NT2/D1 (cell line): ENCODE results near the gene SNRNP70.
"Not testable (repeated sequence)": the region's sequence is repeated elsewhere in the genome, so short reads cannot be mapped to it uniquely, and the experiment has no call there.

ENCODE experiments used
- DNase-seq: peaks from one replicate; pipeline ENCODE4 v3.0.0-alpha.2; 2011; ENCODE audit warnings: low read depth, low spot score
- H3K27me3 ChIP-seq: 2 replicates; pipeline ENCODE4 v1.6.0; 2011; ENCODE audit warnings: mild to moderate bottlenecking; ENCODE audit not compliant: insufficient read length, insufficient read depth
- H3K36me3 ChIP-seq: 2 replicates; pipeline ENCODE4 v1.6.1; 2011; ENCODE audit warnings: mild to moderate bottlenecking, low read length, mixed read lengths; ENCODE audit not compliant: insufficient read depth, insufficient read length
- H3K4me1 ChIP-seq: 2 replicates; pipeline ENCODE4 v1.5.1; 2011; ENCODE audit not compliant: insufficient read depth, insufficient read length
- H3K4me3 ChIP-seq: 2 replicates; pipeline ENCODE4 v1.5.1; 2011; ENCODE audit warnings: low read depth; ENCODE audit not compliant: insufficient read length
- H3K9ac ChIP-seq: 2 replicates; pipeline ENCODE4 v1.6.0; 2011; ENCODE audit warnings: low read depth; ENCODE audit not compliant: insufficient read length
- H3K9me3 ChIP-seq: 2 replicates; pipeline ENCODE4 v1.5.1; 2011; ENCODE audit warnings: mild to moderate bottlenecking, low read length; ENCODE audit not compliant: insufficient read depth
- SUZ12 ChIP-seq: IDR thresholded peaks from 2 replicates; pipeline ENCODE4 v1.6.1; 2011; ENCODE audit not compliant: insufficient read length, insufficient read depth; ENCODE audit errors: extremely low read depth
- YY1 ChIP-seq: IDR thresholded peaks from 2 replicates; pipeline ENCODE4 v1.6.1; 2011; ENCODE audit not compliant: insufficient read length, insufficient read depth
- ZNF274 ChIP-seq: IDR thresholded peaks from 2 replicates; pipeline ENCODE4 v1.6.1; 2011; ENCODE audit warnings: mild to moderate bottlenecking, low read depth, low read length

SNRNP70 gene

DNA sequence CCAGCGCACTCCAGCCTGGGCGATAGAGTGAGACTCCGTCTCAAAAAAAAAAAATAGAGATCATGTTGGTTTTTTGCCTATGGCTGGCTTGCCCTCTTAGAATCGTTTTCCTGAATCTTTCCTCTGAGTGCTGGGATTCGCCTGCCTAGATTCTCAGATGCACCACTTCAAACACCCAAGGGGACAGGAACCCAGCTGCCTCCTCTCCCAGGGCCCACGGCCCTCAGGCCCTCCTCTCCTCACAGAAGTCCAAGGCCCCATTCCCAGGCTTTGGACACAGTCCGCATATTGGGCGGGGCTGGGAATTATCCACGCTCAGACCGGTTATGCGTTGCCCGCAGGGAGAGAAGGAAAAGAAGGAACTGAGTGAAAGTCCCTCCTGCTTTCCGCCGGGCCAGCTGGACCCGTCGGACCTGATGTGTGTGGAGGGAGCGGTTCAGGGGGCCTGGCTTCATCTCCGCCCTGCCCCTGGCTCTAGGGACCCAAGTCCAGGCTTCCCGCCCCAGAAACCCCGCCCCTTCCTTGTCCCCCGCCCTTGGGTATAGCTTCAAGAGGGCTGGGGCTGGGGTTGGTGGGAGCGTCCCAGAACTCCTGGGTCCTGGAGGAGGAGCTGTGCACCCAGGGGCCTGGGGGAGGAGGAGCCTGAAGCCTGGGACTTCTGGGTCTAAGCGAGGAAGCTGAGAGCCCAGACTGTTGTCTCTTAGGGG lies 39.9 kb downstream of the SNRNP70 start:
- H3K9me3 ChIP-seq, result no peaks in the 10 kb centered on the region
- TF ChIP-seq SUZ12 (no peak), ZNF274 (no peak), YY1 (no peak)
- no peak for DNase-seq
- peaks cover 4% of the 10 kb centered on the region for H3K4me1 ChIP-seq
- H3K4me3 ChIP-seq, result no peak overlapping the region
- H3K36me3 ChIP-seq, result no peaks in the 10 kb centered on the region
- peaks cover 10% of the 10 kb centered on the region for H3K27me3 ChIP-seq
- H3K9ac ChIP-seq, result no peak overlapping the region

DNA sequence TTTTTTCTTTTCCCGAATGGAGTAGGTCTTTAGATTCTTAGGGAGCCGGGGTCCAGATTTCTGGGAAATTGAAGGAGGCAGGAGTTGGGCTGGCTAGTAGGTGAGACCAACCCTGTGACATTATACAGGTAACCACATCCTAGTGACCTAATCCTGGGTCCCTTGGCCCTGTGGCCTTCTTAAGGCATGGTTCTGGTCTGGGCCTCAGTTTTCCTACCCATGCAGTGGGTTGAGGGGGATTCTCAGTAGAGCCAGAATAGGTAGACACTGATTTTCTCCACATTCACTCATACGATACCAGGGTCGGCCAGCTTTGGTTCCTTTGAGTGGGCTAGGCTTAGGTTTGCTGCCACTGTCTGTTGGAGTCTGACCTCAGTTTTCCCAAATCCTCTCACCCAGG lies 41.3 kb downstream of the SNRNP70 start:
- peaks cover 4% of the 10 kb centered on the region for H3K4me1 ChIP-seq
- H3K36me3 ChIP-seq, result no peaks in the 10 kb centered on the region
- no peaks in the 10 kb centered on the region for H3K9me3 ChIP-seq
- no peak overlapping the region for H3K4me3 ChIP-seq
- H3K27me3 ChIP-seq, result no peaks in the 10 kb centered on the region
- TF ChIP-seq ZNF274 (no peak), YY1 (no peak), SUZ12 (no peak)
- H3K9ac ChIP-seq, result no peak overlapping the region
- no peak for DNase-seq

DNA sequence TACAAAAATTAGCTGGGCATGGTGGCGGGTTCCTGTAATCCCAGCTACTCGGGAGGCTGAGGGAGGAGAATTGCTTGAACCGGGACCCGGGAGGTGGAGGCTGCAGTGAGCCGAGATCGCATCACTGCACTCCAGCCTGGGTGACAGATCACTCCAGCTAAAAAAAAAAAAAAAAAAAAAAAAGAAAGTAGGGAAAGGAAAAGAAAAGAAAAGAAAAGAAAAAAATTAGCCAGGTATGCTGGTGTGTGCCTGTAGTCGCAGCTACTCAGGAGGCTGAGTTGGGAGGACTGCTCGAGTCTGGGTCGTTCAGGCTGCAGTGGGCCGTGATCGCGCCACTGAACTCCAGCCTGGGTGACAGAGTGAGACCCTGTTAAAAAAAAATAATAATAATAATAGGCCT lies 42.0 kb downstream of the SNRNP70 start:
- H3K4me1 ChIP-seq, H3K27me3 ChIP-seq, DNase-seq, H3K9ac ChIP-seq, H3K9me3 ChIP-seq, H3K36me3 ChIP-seq: not testable (repeated sequence)
- peak overlapping the region; percentile 41 for H3K4me3 ChIP-seq

DNA sequence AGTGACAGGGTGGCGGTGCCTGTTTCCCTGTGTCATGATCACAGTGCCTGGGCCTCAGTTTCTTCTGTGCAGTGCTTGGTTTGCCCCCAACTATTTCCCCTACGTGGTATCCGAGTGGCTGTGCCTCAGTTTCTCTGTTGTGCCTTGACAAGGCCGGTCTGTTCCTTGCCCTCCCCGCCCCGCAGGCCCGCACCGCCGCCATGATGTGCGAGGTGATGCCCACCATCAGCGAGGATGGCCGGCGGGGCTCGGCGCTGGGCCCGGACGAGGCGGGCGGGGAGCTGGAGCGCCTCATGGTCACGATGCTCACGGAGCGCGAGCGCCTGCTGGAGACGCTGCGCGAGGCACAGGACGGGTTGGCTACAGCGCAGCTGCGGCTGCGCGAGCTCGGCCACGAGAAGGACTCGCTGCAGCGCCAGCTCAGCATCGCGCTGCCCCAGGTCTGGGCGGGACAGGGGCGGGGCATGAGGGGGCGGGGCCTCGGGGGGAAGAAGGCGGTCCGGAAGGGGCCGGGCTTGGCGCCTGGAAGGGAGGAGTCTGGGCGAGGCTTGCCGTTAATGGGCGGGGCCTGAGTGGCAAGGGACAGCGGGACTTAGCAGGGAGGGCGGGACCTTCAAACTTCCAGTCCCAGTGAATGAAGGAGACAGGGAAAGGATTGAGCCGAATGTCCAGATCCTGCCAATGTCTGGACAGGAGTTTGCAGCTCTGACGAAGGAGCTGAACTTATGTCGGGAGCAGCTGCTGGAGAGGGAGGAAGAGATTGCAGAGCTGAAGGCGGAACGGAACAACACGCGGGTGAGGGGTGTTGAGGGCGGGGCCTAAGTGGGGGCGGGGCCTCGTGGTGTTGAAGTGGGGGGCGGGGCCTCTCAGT lies 42.7 kb downstream of the SNRNP70 start:
- H3K36me3 ChIP-seq, result no peaks in the 10 kb centered on the region
- peak overlapping the region; percentile 29 for H3K9ac ChIP-seq
- no peaks in the 10 kb centered on the region for H3K27me3 ChIP-seq
- H3K4me1 ChIP-seq, result peaks cover 4% of the 10 kb centered on the region
- peak; percentile 80 for DNase-seq
- no peaks in the 10 kb centered on the region for H3K9me3 ChIP-seq
- H3K4me3 ChIP-seq, result peak overlapping the region; percentile 49
- no peak for TF ChIP-seq SUZ12
- TF ChIP-seq ZNF274, result no peak
- no peak for TF ChIP-seq YY1

DNA sequence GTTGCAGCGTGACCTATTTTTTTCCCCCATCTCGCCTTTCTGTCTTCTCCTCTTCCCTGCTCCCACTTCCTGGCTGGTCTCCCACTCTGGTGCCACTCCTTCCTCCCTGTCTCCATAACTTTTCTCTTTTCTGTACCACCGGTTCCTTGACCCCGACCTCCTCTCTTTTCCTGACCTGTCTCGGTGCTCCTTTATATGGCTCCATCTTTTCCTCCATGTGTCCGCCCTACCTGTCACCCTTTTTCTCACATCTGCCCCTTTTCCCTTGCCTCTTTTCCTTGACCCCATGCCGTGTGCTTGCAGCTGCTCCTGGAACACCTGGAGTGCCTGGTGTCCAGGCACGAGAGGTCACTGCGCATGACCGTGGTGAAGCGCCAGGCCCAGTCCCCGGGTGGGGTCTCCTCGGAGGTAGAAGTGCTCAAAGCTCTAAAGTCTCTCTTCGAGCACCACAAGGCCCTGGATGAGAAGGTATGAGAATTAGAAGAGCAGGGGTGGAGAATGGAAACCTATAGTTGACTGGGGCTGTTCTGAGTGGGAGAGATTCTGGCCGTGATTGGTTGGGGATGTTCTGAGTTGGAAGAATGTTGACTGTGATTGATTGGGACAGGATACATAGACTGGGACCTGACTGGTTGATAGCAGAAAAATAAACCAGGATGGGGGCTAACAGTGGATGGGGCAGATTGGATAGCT lies 43.4 kb downstream of the SNRNP70 start:
- Histone ChIP-seq H3K4me1 (peaks cover 4% of the 10 kb centered on the region), H3K36me3 (no peaks in the 10 kb centered on the region), H3K9ac (peak overlapping the region; percentile 42), H3K9me3 (no peaks in the 10 kb centered on the region), H3K4me3 (peak overlapping the region; percentile 49), H3K27me3 (no peaks in the 10 kb centered on the region)
- TF ChIP-seq SUZ12 (no peak), ZNF274 (no peak), YY1 (no peak)
- no peak for DNase-seq

DNA sequence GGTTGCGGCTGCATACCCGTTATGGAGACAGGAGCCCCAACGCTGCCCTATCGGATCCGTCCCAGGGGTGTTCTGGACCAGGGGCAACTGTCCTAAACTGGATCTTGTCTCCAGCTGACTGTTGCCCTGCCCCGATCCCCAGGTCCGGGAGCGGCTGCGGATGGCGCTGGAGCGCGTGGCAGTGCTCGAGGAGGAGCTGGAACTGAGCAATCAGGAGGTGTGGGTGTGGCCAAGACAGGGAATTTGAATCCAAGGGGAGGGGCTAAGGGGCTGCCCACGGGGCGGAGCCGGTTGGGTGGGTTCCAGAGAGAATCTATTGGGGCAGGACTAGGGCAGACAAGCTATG lies 44.0 kb downstream of the SNRNP70 start:
- Histone ChIP-seq H3K4me1 (peaks cover 4% of the 10 kb centered on the region), H3K27me3 (no peaks in the 10 kb centered on the region), H3K9me3 (no peaks in the 10 kb centered on the region), H3K9ac (peak overlapping the region; percentile 42), H3K4me3 (peak overlapping the region; percentile 49), H3K36me3 (peaks cover 5% of the 10 kb centered on the region)
- DNase-seq, result no peak
- TF ChIP-seq ZNF274 (no peak), YY1 (no peak), SUZ12 (no peak)

DNA sequence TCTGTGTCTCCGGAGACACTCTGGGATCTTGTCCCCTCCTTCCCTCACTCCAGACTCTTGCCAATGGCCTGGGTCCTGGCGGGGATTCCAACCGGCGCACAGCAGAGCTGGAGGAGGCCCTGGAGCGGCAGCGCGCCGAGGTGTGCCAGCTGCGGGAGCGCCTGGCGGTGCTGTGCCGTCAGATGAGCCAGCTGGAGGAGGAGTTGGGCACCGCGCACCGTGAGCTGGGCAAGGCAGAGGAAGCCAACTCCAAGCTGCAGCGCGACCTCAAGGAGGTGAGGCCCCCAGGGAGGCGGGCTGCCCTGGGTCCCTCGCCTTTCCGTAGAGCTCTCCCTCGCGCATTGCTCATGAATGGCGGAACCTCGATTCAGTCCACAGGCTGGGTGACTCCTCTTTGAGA lies 45.1 kb downstream of the SNRNP70 start:
- H3K9ac ChIP-seq, result no peak overlapping the region
- no peak overlapping the region for H3K4me3 ChIP-seq
- no peak for DNase-seq
- peaks cover 7% of the 10 kb centered on the region for H3K4me1 ChIP-seq
- TF ChIP-seq SUZ12 (no peak), ZNF274 (no peak), YY1 (no peak)
- no peaks in the 10 kb centered on the region for H3K9me3 ChIP-seq
- peaks cover 10% of the 10 kb centered on the region for H3K36me3 ChIP-seq
- no peaks in the 10 kb centered on the region for H3K27me3 ChIP-seq
